Chondrocyte (in vitro differentiated cells): ENCODE results near the gene HIBADH. TPM values are rescaled to one million over a fixed set of nuclear protein-coding genes. Genes with fewer than 3 reads are reported as not detected.

Source experiments
- DNase-seq: peaks from one replicate; pipeline ENCODE4 v3.0.0; 2021; ENCODE audit warnings: mixed read lengths, low spot score
- H3K27ac Mint-ChIP-seq: one replicate; pipeline ENCODE4 v1.8.0; 2021; ENCODE audit warnings: mild to moderate bottlenecking, moderate library complexity, mixed read lengths; ENCODE audit not compliant: unreplicated experiment
- H3K27me3 Mint-ChIP-seq: 2 replicates; pipeline ENCODE4 v1.8.0; 2021; ENCODE audit warnings: low read depth, mixed read lengths
- H3K36me3 Mint-ChIP-seq: 2 replicates; pipeline ENCODE4 v1.8.0; 2021; ENCODE audit warnings: low read depth, mixed read lengths
- H3K4me1 Mint-ChIP-seq: 2 replicates; pipeline ENCODE4 v1.8.0; 2021; ENCODE audit warnings: low read depth, mild to moderate bottlenecking, mixed read lengths
- H3K4me3 Mint-ChIP-seq: one replicate; pipeline ENCODE4 v1.8.0; 2021; ENCODE audit warnings: mild to moderate bottlenecking, moderate library complexity, mixed read lengths; ENCODE audit not compliant: unreplicated experiment
- H3K9me3 Mint-ChIP-seq: 2 replicates; pipeline ENCODE4 v1.8.0; 2021; ENCODE audit warnings: low read depth, mixed read lengths
- CTCF ChIP-seq: fragments of 200-600 bp; sonication (generic); IDR thresholded peaks from 2 replicates; pipeline ENCODE4 v1.5.0; 2021; ENCODE audit warnings: antibody characterized with exemption, mild to moderate bottlenecking, moderate library complexity
- total RNA-seq: library from RNA; stranded (reverse); gene quantifications from 3 replicates; pipeline ENCODE4 v1.2.1, GENCODE V29; 2021

HIBADH gene
- total RNA-seq, 1 donor from 2014 or later, result 20.6 TPM

- no peaks in the 10 kb centered on the region for H3K9me3 Mint-ChIP-seq
- H3K36me3 Mint-ChIP-seq, result peaks cover 5% of the 10 kb centered on the region
- no peak for TF ChIP-seq CTCF
- no peak overlapping the region for H3K4me3 Mint-ChIP-seq
- H3K4me1 Mint-ChIP-seq, result peaks cover 12% of the 10 kb centered on the region
- H3K27ac Mint-ChIP-seq, result no peak overlapping the region
- no peaks in the 10 kb centered on the region for H3K27me3 Mint-ChIP-seq
- no peak for DNase-seq
Measured at GRCh38 chr7:27633062-27633461, 29.6 kb downstream of the HIBADH start.

- Mint-ChIP-seq H3K4me1 (peaks cover 8% of the 10 kb centered on the region), H3K27me3 (no peaks in the 10 kb centered on the region), H3K36me3 (peaks cover 5% of the 10 kb centered on the region), H3K27ac (no peak overlapping the region), H3K9me3 (no peaks in the 10 kb centered on the region), H3K4me3 (no peak overlapping the region)
- no peak for TF ChIP-seq CTCF
- no peak for DNase-seq
Measured at GRCh38 chr7:27631391-27631790, 31.3 kb downstream of the HIBADH start.

GRCh38 chr7:27627146-27627545 lies 35.5 kb downstream of the HIBADH start:
- Mint-ChIP-seq H3K4me1 (no peaks in the 10 kb centered on the region), H3K9me3 (peaks cover 14% of the 10 kb centered on the region), H3K36me3 (peaks cover 13% of the 10 kb centered on the region), H3K27ac (no peak overlapping the region), H3K27me3 (no peaks in the 10 kb centered on the region), H3K4me3 (no peak overlapping the region)
- DNase-seq, result no peak
- TF ChIP-seq CTCF, result no peak

GRCh38 chr7:27619492-27619891 lies 43.2 kb downstream of the HIBADH start:
- H3K9me3 Mint-ChIP-seq, result peaks cover 49% of the 10 kb centered on the region
- H3K4me3 Mint-ChIP-seq, result no peak overlapping the region
- no peaks in the 10 kb centered on the region for H3K27me3 Mint-ChIP-seq
- H3K27ac Mint-ChIP-seq, result no peak overlapping the region
- no peak for TF ChIP-seq CTCF
- no peaks in the 10 kb centered on the region for H3K4me1 Mint-ChIP-seq
- peaks cover 32% of the 10 kb centered on the region for H3K36me3 Mint-ChIP-seq
- DNase-seq, result no peak

- no peaks in the 10 kb centered on the region for H3K27me3 Mint-ChIP-seq
Measured at GRCh38 chr7:27617651-27618381, 44.9 kb downstream of the HIBADH start.

More at GRCh38 chr7:27617651-27618381, 44.9 kb downstream of the HIBADH start:
- no peak for TF ChIP-seq CTCF
- no peaks in the 10 kb centered on the region for H3K4me1 Mint-ChIP-seq
- peaks cover 28% of the 10 kb centered on the region for H3K36me3 Mint-ChIP-seq
- H3K27ac Mint-ChIP-seq, result no peak overlapping the region
- DNase-seq, result no peak
- H3K4me3 Mint-ChIP-seq, result no peak overlapping the region
- peaks cover 41% of the 10 kb centered on the region for H3K9me3 Mint-ChIP-seq
